22Rv1 (cell line): ENCODE data around the gene MARCO.

Experiments
- H3K27ac ChIP-seq: fragments of 450-650 bp; 2 replicates; pipeline ENCODE4 v1.5.1; 2017
- ZFX ChIP-seq: fragments of 450-650 bp; IDR thresholded peaks from 2 replicates; pipeline ENCODE4 v1.6.1; 2017; ENCODE audit warnings: antibody characterized with exemption, borderline replicate concordance
- TF ChIP-seq, protein P1 (sequence below): fragments of 450-650 bp; IDR thresholded peaks from 2 replicates; pipeline ENCODE4 v1.5.1; 2017; ENCODE audit warnings: mild to moderate bottlenecking

Gene MARCO

DNA sequence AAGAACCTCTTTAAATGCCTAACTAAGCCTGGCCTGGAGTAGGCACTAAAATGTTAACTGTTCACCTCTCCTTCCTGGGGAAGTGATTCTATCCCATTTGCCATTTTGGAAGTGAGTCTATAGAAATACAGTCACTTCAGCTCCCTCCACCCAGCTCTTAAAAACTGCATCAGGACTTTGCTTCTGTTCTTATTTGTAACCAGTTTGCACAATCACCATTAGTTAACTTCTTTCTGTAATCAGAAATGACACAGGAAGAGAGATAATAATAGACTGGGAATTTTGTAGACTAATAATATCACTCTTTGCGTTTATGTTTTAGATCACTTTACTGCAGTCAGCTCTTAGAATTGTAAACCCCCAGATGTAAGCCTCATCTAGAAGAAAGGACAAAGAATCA, 16.0 kb upstream of the MARCO start:
- TF ChIP-seq, protein P1, sequence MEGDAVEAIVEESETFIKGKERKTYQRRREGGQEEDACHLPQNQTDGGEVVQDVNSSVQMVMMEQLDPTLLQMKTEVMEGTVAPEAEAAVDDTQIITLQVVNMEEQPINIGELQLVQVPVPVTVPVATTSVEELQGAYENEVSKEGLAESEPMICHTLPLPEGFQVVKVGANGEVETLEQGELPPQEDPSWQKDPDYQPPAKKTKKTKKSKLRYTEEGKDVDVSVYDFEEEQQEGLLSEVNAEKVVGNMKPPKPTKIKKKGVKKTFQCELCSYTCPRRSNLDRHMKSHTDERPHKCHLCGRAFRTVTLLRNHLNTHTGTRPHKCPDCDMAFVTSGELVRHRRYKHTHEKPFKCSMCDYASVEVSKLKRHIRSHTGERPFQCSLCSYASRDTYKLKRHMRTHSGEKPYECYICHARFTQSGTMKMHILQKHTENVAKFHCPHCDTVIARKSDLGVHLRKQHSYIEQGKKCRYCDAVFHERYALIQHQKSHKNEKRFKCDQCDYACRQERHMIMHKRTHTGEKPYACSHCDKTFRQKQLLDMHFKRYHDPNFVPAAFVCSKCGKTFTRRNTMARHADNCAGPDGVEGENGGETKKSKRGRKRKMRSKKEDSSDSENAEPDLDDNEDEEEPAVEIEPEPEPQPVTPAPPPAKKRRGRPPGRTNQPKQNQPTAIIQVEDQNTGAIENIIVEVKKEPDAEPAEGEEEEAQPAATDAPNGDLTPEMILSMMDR: no peak
- no peak for TF ChIP-seq ZFX

DNA sequence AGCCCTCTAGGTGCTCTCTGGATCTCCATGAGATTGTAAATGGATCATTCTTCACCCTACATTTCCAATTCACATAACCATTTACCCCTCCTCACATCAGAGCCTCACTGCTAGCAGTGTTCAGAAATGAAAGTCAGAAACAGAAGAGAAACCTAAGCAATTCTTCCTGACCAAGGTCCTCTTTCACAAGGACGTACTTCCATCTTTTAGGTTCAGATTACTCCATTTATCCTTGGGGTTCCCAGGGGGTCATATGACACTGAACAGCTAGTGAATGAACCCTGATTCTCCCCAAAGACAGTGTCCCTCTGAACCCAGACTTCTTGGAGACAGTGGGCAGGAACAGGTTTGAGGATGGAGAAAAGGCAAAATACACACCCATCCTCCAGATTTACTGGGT, 12.9 kb upstream of the MARCO start:
- no peak overlapping the region for H3K27ac ChIP-seq
- no peak for TF ChIP-seq ZFX
- TF ChIP-seq, protein P1: no peak

More for the DNA sequence above, 16.0 kb upstream of the MARCO start:
- no peak overlapping the region for H3K27ac ChIP-seq

DNA sequence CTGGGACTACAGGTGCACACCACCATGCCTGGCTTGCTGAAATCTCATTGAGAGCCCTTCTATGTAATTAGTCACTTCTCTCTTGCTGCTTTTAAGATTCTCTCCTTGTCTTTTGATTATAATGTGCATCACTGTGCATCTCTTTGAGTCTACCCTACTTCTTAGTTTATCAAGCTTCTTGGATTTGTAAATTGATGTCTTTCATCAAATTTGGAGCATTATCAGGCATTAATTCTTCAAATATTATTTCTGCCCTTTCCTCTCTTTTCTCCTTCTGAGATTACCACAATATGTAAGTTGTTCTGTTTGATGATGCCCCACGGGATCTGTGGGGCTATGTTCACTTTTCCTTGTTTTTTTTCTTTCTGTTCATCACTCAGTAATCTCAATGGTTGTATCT, 9.0 kb upstream of the MARCO start:
- TF ChIP-seq, protein P1: no peak
- TF ChIP-seq ZFX: no peak

DNA sequence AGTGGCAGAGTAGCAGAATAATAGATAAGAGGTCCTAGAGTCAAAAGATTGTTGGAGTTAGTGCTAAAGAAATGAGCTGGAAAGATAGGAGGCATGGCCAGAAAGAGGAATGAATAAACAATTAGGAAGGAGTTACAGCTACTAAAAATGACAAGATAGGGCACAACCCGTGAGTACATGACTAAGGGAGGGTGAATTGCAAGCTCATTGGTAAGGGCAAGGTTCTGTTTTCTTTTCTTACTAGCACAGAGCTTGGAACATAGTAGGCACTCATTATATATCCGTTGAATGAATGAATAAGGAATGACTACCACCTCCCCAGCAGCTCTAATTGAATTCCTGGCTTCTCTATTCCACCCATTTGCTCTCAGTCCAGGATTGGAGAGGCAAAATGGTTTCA, 5.7 kb upstream of the MARCO start:
- TF ChIP-seq, protein P1: no peak
- no peak for TF ChIP-seq ZFX
- no peak overlapping the region for H3K27ac ChIP-seq

More for the DNA sequence above, 9.0 kb upstream of the MARCO start:
- H3K27ac ChIP-seq: no peak overlapping the region

DNA sequence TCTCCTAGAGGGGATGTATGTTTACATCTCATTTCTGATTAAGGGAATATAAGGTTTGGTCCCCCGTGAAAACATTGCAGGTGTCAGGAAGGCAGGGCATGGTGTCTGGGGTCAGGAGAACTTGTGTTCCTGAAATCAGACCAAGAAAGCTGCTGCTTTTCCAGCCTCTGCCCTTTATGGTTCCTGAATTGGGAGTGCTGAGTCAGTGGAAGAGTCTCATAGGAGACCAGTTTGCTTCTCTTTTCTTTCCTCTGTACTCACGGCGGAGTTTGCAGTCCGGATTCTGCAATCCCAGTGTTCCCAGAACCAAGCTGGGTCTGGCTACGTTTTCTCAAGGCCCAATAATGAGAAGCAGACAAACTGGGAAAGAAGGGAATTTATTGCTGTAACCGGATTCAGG, 5.1 kb upstream of the MARCO start:
- H3K27ac ChIP-seq: no peak overlapping the region
- no peak for TF ChIP-seq ZFX
- TF ChIP-seq, protein P1: no peak

DNA sequence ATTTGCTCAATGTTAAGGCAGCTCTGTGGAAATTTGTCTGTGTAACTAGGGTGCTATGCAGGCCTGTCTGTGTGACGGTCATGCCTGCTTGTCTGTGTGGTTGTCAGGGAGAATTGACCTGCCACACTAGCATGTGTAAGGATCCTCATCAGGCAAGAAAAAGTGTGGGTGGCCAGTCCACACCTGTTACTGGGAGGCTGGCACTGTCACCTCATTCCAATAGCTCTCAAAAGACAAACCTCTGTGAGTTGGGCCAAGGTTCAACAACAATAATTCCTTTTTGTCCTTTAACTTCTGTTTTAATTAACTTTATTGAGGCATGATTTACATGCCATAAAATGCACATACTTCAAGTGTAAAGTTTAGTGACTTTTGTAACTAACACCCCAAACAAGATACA, 4.2 kb upstream of the MARCO start:
- TF ChIP-seq, protein P1: no peak
- TF ChIP-seq ZFX: no peak
- no peak overlapping the region for H3K27ac ChIP-seq

DNA sequence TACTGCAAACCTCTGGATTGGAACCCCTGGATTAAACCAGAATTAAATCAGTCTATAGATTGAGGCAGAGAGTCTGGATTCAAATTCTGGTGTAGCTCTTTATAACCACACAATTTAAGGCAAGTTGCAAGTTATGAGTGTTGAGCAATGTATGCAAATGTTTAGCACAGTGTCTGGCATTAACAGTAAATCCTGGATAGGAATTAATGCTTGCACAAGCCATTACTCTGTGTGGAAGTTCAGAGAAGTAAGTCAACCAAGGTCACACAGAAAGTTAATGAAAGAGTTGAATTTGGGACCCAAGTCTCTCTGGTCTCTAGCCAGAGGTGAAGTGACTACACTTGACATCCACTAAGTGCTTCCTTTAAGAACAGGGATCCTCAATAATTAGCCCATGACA, 2.0 kb upstream of the MARCO start:
- H3K27ac ChIP-seq: no peak overlapping the region
- no peak for TF ChIP-seq ZFX
- TF ChIP-seq, protein P1: no peak
